Measurements from ENCODE around the gene HOXD4.

The HOXD4 gene

DNA sequence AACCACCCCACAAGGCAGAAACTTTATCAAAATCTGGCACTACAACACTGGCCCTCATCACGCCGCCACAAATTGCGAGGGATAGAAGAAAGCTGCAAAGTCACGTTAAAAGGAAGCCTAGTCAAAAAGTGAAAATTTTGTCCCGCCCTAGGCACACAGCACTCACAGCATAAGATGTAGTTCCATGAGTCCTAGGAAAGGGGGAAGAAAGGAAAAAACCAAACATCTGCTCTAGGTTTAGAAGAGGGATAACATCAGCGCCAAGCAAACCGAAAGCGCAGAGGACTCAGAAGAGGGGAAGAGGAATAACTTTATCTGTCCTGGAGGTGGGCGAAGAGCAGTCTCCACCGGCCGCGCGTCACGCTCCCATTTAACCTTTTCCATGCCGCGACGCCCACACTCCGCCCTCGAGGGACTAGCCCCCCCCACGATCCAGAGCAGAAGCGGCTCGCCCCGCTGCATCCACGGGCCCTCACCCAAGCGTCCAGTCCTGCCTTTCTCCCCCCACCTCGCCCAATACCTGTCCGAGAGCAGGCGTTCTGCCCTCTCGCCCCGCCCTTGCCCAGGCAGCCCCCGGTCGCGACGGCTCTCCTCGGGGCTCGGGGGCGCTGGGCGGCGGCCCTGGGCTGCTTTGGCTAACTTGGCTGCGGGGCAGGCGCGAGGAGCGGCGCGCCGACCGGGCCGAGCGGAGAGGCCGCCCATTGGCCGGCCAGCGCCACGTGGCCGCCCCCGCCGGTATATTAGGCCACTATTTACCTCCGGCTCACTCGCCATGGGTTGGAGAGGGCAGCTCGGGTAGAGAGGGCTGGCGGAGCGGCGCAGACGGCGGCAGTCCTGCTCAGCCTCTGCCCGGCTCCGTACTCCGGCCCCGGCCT is 36.8 kb downstream of the HOXD4 start, which contains the start of gene HOXD1:
TSS of gene HOXD1 (plus strand) at position 770 of the 875 bp plus-strand sequence. CDS start 134 bp downstream, outside the sequence.
- peak in 35 of 58 donors; percentile 6 to 77 (median 52) for DNase-seq

DNA sequence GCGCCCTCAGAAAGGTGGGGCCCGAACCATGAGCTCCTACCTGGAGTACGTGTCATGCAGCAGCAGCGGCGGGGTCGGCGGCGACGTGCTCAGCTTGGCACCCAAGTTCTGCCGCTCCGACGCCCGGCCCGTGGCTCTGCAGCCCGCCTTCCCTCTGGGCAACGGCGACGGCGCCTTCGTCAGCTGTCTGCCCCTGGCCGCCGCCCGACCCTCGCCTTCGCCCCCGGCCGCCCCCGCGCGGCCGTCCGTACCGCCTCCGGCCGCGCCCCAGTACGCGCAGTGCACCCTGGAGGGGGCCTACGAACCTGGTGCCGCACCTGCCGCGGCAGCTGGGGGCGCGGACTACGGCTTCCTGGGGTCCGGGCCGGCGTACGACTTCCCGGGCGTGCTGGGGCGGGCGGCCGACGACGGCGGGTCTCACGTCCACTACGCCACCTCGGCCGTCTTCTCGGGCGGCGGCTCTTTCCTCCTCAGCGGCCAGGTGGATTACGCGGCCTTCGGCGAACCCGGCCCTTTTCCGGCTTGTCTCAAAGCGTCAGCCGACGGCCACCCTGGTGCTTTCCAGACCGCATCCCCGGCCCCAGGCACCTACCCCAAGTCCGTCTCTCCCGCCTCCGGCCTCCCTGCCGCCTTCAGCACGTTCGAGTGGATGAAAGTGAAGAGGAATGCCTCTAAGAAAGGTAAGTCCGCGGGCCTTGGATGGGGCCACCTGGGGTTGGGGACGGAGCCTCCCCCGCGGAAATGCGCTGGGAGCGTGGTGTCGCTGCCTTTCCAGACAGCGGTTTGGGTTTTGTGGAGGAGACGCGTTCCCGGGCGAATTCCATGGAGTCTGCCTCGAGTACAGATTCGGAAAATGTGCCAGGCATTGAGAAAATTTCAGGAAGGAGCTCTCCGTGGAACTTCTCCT is 37.7 kb downstream of the HOXD4 start:
- no peak for DNase-seq

- DNase-seq = peak in 1 of 58 donors; percentile 33
Measured at GRCh38 chr2:176189681-176190641, 38.6 kb downstream of the HOXD4 start.

DNA sequence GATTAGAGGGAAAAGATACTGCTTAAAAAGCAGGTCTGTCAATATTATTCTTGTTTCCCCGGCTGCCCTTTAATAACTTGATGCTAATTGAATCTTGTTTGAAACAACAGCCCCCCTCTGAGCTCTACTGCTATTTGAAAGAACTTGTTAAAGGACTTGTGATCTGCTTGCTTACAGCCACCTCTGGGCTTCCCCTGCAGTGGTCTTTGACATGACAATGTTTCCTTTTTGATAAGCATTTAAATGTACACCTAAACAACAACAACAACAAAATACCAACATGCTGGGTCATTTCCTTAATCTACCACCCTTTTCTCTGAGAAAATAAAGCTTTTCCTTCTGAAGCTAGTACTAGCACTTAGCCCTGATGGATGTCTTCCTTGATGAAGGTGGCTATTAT is 41.0 kb downstream of the HOXD4 start:
- DNase-seq = no peak

DNA sequence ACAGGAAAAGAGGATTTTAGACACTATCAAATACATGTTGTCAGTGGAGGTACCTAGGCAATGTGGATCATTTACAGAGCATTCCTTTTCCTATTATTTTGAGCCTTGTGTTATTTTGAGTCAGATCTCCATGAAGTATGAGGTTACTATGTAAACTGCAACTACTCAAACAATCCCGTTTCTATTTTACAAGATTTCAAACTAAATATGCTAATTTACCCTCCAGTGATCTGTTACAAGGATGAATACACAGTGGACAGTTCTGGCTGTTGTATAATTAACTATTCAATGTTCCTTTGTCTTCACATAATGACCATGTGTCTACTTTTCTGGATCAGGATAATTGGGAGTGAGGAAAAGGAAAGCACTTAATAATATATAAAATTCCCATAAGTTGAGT is 41.7 kb downstream of the HOXD4 start:
- DNase-seq = peak in 1 of 58 donors; percentile 36

DNA sequence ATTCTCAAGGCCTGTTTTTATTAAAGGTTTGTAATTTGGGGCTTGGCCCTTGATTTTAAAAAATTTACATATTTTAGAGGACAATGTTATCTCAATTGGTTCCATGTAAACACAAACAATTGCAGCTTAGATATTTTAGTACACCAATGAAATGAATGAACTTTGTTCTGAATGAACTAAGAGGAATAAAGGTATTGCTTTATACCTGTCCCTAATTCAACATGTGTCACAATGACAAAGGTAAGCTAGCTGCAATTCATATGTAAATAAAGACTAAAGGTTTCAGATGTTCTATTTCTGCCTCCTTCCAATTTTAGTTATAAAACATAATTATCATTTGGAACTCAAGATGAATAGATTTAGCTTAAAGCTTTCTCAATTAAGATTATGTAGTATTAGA is 48.6 kb downstream of the HOXD4 start:
- DNase-seq = no peak

- no peak for DNase-seq
Measured at GRCh38 chr2:176200971-176201370, 49.6 kb downstream of the HOXD4 start.

GRCh38 chr2:176202491-176202890 is 51.1 kb downstream of the HOXD4 start:
- no peak for DNase-seq

Measured in anterior cingulate cortex (tissue), 58 donors.